Neural progenitor cell (in vitro differentiated cells): ENCODE data around the gene FGF4.

Source experiments
- CTCF ChIP-seq: fragments of 200-600 bp; sonication (generic); IDR thresholded peaks from 2 replicates; pipeline ENCODE4 v1.5.1; 2017; ENCODE audit warnings: antibody characterized with exemption, mild to moderate bottlenecking
- EZH2 ChIP-seq: fragments of 200-600 bp; sonication (generic); IDR thresholded peaks from 2 replicates; pipeline ENCODE4 v1.6.1; 2017; ENCODE audit warnings: antibody characterized with exemption, mild to moderate bottlenecking, moderate library complexity
- EZH2phosphoT487 ChIP-seq: fragments of 200-600 bp; sonication (generic); IDR thresholded peaks from 2 replicates; pipeline ENCODE4 v1.6.1; 2017; ENCODE audit warnings: antibody characterized with exemption

- TF ChIP-seq CTCF (no peak), EZH2 (no peak), EZH2phosphoT487 (no peak)
Measured at GRCh38 chr11:69734367-69734766, 40.8 kb downstream of the FGF4 start.
